GM12878 (cell line): ENCODE results near the gene NPHP3.

Source experiments
- CTCF ChIP-seq, 3 experiments: IDR thresholded peaks in 2 of 3; conservative IDR thresholded peaks in 1 of 3; 2 replicates each; pipeline ENCODE4 v1.5.1; 2011; ENCODE audit warnings: low read depth in 3 of 3, low read length in 3 of 3, mild to moderate bottlenecking in 3 of 3, control low read depth in 2 of 3, moderate library complexity in 2 of 3, inconsistent platforms in 1 of 3, mixed read lengths in 1 of 3; ENCODE audit not compliant: control insufficient read depth in 2 of 3, insufficient read depth in 1 of 3; ENCODE audit errors: extremely low read depth in 1 of 3
- EZH2 ChIP-seq: IDR thresholded peaks from 2 replicates; pipeline ENCODE4 v1.6.1; 2012; ENCODE audit warnings: low read depth, mild to moderate bottlenecking, control low read depth, inconsistent platforms, low read length, borderline replicate concordance; ENCODE audit not compliant: control insufficient read depth
- HCFC1 ChIP-seq: fragments of 150-350 bp; IDR thresholded peaks from 2 replicates; pipeline ENCODE4 v1.6.1; 2014; ENCODE audit warnings: low read length
- HDAC6 ChIP-seq: fragments of 200-600 bp; sonication (generic); IDR thresholded peaks from one replicate; pipeline ENCODE4 v1.8.0; 2017; ENCODE audit warnings: antibody characterized with exemption; ENCODE audit not compliant: unreplicated experiment
- JUND ChIP-seq: IDR thresholded peaks from 2 replicates; pipeline ENCODE4 v1.6.1; 2012; ENCODE audit warnings: low read depth, mild to moderate bottlenecking, low read length, improper control_type of control experiment, moderate library complexity
- MAX ChIP-seq: IDR thresholded peaks from 2 replicates; pipeline ENCODE4 v1.6.1; 2012; ENCODE audit warnings: low read depth, low read length, improper control_type of control experiment
- PBX3 ChIP-seq: IDR thresholded peaks from 2 replicates; pipeline ENCODE4 v1.6.1; 2011; ENCODE audit warnings: mild to moderate bottlenecking, low read depth, low read length, moderate library complexity; ENCODE audit not compliant: insufficient replicate concordance
- SIX5 ChIP-seq: IDR thresholded peaks from 2 replicates; pipeline ENCODE4 v1.6.1; 2011; ENCODE audit warnings: mild to moderate bottlenecking, low read depth, low read length, moderate library complexity; ENCODE audit not compliant: severe bottlenecking
- SP1 ChIP-seq: IDR thresholded peaks from one replicate; pipeline ENCODE4 v1.6.1; 2011; ENCODE audit warnings: low read depth, low read length
- TF ChIP-seq, protein P1 (sequence below): fragments of 450-650 bp; IDR thresholded peaks from 2 replicates; pipeline ENCODE4 v1.6.1; 2017; ENCODE audit warnings: mild to moderate bottlenecking
- TF ChIP-seq, protein P2 (sequence below): fragments of 450-650 bp; IDR thresholded peaks from 2 replicates; pipeline ENCODE4 v1.6.1; 2018; ENCODE audit warnings: borderline replicate concordance, mild to moderate bottlenecking; ENCODE audit not compliant: partially characterized antibody
- TF ChIP-seq, protein P3 (sequence below): IDR thresholded peaks from 2 replicates; pipeline ENCODE4 v1.6.1; 2012; ENCODE audit warnings: low read depth, low read length, improper control_type of control experiment

DNA sequence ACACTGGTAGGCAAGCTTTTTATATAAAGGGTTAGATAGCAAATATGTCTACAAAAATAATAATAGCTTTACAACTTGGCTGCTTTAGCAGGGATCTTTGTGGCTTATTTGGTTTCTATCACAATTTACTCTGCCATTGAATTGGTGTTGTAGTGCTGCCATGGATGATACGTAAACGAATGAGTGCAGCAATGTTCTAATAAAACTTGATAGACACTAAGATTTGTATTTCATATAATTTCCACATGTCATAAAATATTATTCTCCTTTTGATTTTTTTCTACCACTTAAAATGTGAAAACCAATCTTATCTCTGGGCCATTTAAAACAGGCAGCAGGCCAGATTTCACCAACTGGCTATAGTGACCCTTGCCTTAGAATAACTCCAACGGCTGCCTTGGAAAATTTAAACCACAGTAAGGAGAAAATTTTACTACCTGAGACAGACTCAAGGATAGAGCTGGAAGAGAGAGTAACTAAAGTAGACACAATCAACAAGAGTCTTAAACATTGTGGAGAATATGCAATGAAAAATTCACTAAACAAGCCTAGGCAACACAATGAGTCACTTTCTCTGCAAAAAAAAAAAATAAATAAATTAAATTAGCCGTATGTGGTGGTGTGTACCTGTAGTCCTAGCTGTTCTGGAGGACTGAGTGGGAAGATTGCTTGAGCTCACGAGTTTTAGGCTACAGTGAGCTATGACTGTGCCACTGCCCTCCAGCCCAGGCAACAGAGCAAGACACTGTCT, 8.1 kb downstream of the NPHP3 start:
- no peak for TF ChIP-seq EZH2
- TF ChIP-seq CTCF (IDR thresholded peaks at IDR 0.05 in 2 of 3, conservative IDR thresholded peaks at IDR 0.05 in 1 of 3; ENCODE audit: control insufficient read depth in 2 of 3, extremely low read depth in 1 of 3, insufficient read depth in 1 of 3, low read depth in 3 of 3, low read length in 3 of 3), result no peak
- TF ChIP-seq, protein P1, sequence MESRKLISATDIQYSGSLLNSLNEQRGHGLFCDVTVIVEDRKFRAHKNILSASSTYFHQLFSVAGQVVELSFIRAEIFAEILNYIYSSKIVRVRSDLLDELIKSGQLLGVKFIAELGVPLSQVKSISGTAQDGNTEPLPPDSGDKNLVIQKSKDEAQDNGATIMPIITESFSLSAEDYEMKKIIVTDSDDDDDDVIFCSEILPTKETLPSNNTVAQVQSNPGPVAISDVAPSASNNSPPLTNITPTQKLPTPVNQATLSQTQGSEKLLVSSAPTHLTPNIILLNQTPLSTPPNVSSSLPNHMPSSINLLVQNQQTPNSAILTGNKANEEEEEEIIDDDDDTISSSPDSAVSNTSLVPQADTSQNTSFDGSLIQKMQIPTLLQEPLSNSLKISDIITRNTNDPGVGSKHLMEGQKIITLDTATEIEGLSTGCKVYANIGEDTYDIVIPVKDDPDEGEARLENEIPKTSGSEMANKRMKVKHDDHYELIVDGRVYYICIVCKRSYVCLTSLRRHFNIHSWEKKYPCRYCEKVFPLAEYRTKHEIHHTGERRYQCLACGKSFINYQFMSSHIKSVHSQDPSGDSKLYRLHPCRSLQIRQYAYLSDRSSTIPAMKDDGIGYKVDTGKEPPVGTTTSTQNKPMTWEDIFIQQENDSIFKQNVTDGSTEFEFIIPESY, result no peak
- TF ChIP-seq JUND, result no peak
- TF ChIP-seq, protein P2, sequence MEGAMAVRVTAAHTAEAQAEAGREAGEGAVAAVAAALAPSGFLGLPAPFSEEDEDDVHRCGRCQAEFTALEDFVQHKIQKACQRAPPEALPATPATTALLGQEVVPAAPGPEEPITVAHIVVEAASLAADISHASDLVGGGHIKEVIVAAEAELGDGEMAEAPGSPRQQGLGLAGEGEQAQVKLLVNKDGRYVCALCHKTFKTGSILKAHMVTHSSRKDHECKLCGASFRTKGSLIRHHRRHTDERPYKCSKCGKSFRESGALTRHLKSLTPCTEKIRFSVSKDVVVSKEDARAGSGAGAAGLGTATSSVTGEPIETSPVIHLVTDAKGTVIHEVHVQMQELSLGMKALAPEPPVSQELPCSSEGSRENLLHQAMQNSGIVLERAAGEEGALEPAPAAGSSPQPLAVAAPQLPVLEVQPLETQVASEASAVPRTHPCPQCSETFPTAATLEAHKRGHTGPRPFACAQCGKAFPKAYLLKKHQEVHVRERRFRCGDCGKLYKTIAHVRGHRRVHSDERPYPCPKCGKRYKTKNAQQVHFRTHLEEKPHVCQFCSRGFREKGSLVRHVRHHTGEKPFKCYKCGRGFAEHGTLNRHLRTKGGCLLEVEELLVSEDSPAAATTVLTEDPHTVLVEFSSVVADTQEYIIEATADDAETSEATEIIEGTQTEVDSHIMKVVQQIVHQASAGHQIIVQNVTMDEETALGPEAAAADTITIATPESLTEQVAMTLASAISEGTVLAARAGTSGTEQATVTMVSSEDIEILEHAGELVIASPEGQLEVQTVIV, result no peak
- no peak for TF ChIP-seq SP1
- TF ChIP-seq, protein P3, sequence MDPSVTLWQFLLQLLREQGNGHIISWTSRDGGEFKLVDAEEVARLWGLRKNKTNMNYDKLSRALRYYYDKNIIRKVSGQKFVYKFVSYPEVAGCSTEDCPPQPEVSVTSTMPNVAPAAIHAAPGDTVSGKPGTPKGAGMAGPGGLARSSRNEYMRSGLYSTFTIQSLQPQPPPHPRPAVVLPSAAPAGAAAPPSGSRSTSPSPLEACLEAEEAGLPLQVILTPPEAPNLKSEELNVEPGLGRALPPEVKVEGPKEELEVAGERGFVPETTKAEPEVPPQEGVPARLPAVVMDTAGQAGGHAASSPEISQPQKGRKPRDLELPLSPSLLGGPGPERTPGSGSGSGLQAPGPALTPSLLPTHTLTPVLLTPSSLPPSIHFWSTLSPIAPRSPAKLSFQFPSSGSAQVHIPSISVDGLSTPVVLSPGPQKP, result no peak
- no peak for TF ChIP-seq PBX3
- TF ChIP-seq HCFC1, result no peak
- TF ChIP-seq MAX, result no peak
- TF ChIP-seq SIX5, result no peak
- no peak for TF ChIP-seq HDAC6
